Measurements from ENCODE around the gene ANKRD27. TPM values are rescaled to one million over a fixed set of nuclear protein-coding genes. Genes with fewer than 3 reads are reported as not detected.

The ANKRD27 gene
- total RNA-seq, 5 donors from 2014 or later (not counting 1 experiment from before 2014, with no cell fraction given): 32.1 to 49.7 (median 42.7) TPM

GRCh38 chr19:32674153-32674930 lies 638 bp downstream of the ANKRD27 start:
- ATAC-seq (replicated peaks in 1 of 4) (no peak), DNase-seq (peak in 6 of 35 experiments; percentile 1 to 34 (median 8))
- CTCF ChIA-PET: interaction anchor here in 1 of 2 donors (0.9 kb wide), 1 partner anchor 40 kb away, joined by 4 read pairs; no protein-coding TSS in a partner anchor
- Histone ChIP-seq H3K4me3 (ENCODE audit: control insufficient read depth in 1 of 2, extremely low read depth in 1 of 2, low read length in 1 of 2) (peak overlapping the region; percentile 64 to 95), H3K27me3 (replicated peaks in 1 of 2; ENCODE audit: control insufficient read depth in 2 of 2, extremely low read depth in 1 of 2, insufficient read depth in 2 of 2, low read length in 1 of 2) (peaks cover 6 to 25% of the 10 kb centered on the region in 2 experiments), H3K4me1 (ENCODE audit: control insufficient read depth in 1 of 2, extremely low read depth in 1 of 2, insufficient read depth in 2 of 2, low read length in 2 of 2) (peaks cover 18 to 54% of the 10 kb centered on the region in 2 experiments), H3K27ac (ENCODE audit: low read length) (no peak overlapping the region), H3K36me3 (ENCODE audit: control insufficient read depth in 2 of 2, extremely low read depth in 1 of 2, insufficient read depth in 1 of 2, low read length in 1 of 2) (peaks cover 0 to 3% of the 10 kb centered on the region in 2 donors), H3K9me3 (no peaks in the 10 kb centered on the region)
- H3K4me1 Mint-ChIP-seq: peaks cover 44 to 54% (median 49%) of the 10 kb centered on the region in 3 donors
- H3K27ac Mint-ChIP-seq: peak overlapping the region; percentile 78 to 88
- H3K27me3 Mint-ChIP-seq: peaks cover 5 to 12% of the 10 kb centered on the region in 2 donors
- H3K4me3 Mint-ChIP-seq: peak overlapping the region; percentile 92 to 97 (median 96)
- POLR2A ChIA-PET: interaction anchor here (0.6 kb wide), 2 partner anchors 56 to 139 kb away, joined by 3 to 5 read pairs; no protein-coding TSS in a partner anchor
- peaks cover 2% of the 10 kb centered on the region for H3K36me3 Mint-ChIP-seq
- WGBS (ENCODE audit: insufficient coverage): 1% methylated on average over 61 of the region's 67 CpGs
- no peaks in the 10 kb centered on the region for H3K9me3 Mint-ChIP-seq

GRCh38 chr19:32673573-32673972 lies 1.4 kb downstream of the ANKRD27 start:
- no peaks in the 10 kb centered on the region for H3K9me3 Mint-ChIP-seq
- ATAC-seq (replicated peaks in 1 of 4) (no peak), DNase-seq (no peak)
- POLR2A ChIA-PET: no interaction called here
- CTCF ChIA-PET: no interaction called here
- H3K36me3 ChIP-seq (ENCODE audit: control insufficient read depth in 2 of 2, extremely low read depth in 1 of 2, insufficient read depth in 1 of 2, low read length in 1 of 2): peaks cover 0 to 3% of the 10 kb centered on the region in 2 donors
- no peaks in the 10 kb centered on the region for H3K9me3 ChIP-seq
- H3K27ac ChIP-seq (ENCODE audit: low read length): no peak overlapping the region
- peaks cover 6 to 18% of the 10 kb centered on the region in 2 experiments for H3K27me3 ChIP-seq (replicated peaks in 1 of 2; ENCODE audit: control insufficient read depth in 2 of 2, extremely low read depth in 1 of 2, insufficient read depth in 2 of 2, low read length in 1 of 2)
- peaks cover 3% of the 10 kb centered on the region for H3K36me3 Mint-ChIP-seq
- 93% methylated on average over 6 of the region's 10 CpGs for WGBS (ENCODE audit: insufficient coverage)
- H3K4me1 Mint-ChIP-seq: peaks cover 51 to 62% (median 56%) of the 10 kb centered on the region in 3 donors
- peaks cover 5 to 12% of the 10 kb centered on the region in 2 donors for H3K27me3 Mint-ChIP-seq
- no peak overlapping the region for H3K27ac Mint-ChIP-seq
- H3K4me1 ChIP-seq (ENCODE audit: control insufficient read depth in 1 of 2, extremely low read depth in 1 of 2, insufficient read depth in 2 of 2, low read length in 2 of 2): peaks cover 18 to 54% of the 10 kb centered on the region in 2 experiments
- peak overlapping the region; percentile 92 to 97 (median 96) for H3K4me3 Mint-ChIP-seq
- H3K4me3 ChIP-seq (ENCODE audit: control insufficient read depth in 1 of 2, extremely low read depth in 1 of 2, low read length in 1 of 2): no peak overlapping the region

- no CpG with 5 or more reads among the region's 3 CpGs for WGBS (ENCODE audit: insufficient coverage)
- POLR2A ChIA-PET: no interaction called here
- Histone ChIP-seq H3K4me3 (ENCODE audit: control insufficient read depth in 1 of 2, extremely low read depth in 1 of 2, low read length in 1 of 2) (no peak overlapping the region), H3K27me3 (replicated peaks in 1 of 2; ENCODE audit: control insufficient read depth in 2 of 2, extremely low read depth in 1 of 2, insufficient read depth in 2 of 2, low read length in 1 of 2) (peaks cover 6 to 13% of the 10 kb centered on the region in 2 experiments), H3K27ac (ENCODE audit: low read length) (no peak overlapping the region), H3K36me3 (ENCODE audit: control insufficient read depth in 2 of 2, extremely low read depth in 1 of 2, insufficient read depth in 1 of 2, low read length in 1 of 2) (peaks cover 0 to 3% of the 10 kb centered on the region in 2 donors), H3K9me3 (no peaks in the 10 kb centered on the region), H3K4me1 (ENCODE audit: control insufficient read depth in 1 of 2, extremely low read depth in 1 of 2, insufficient read depth in 2 of 2, low read length in 2 of 2) (peaks cover 18 to 54% of the 10 kb centered on the region in 2 experiments)
- Mint-ChIP-seq H3K27me3 (peaks cover 5 to 10% of the 10 kb centered on the region in 2 donors), H3K9me3 (no peaks in the 10 kb centered on the region), H3K36me3 (peaks cover 3% of the 10 kb centered on the region), H3K4me1 (peaks cover 53 to 62% (median 56%) of the 10 kb centered on the region in 3 donors), H3K4me3 (peak overlapping the region; percentile 92 to 97 (median 96)), H3K27ac (no peak overlapping the region)
- ATAC-seq (replicated peaks in 1 of 4) (no peak), DNase-seq (no peak)
- CTCF ChIA-PET: no interaction called here
These were observed 2.1 kb downstream of the ANKRD27 start for GRCh38 chr19:32672841-32673240.

- WGBS (ENCODE audit: insufficient coverage): 72% methylated on average over 6 of the region's 14 CpGs
- H3K4me1 ChIP-seq (ENCODE audit: control insufficient read depth in 1 of 2, extremely low read depth in 1 of 2, insufficient read depth in 2 of 2, low read length in 2 of 2): peaks cover 18 to 52% of the 10 kb centered on the region in 2 experiments
- peaks cover 0 to 2% of the 10 kb centered on the region in 2 donors for H3K27me3 Mint-ChIP-seq
- peak overlapping the region in 1 of 2 donors; percentile 16 for H3K27ac Mint-ChIP-seq
- H3K36me3 ChIP-seq (ENCODE audit: control insufficient read depth in 2 of 2, extremely low read depth in 1 of 2, insufficient read depth in 1 of 2, low read length in 1 of 2): peaks cover 3% of the 10 kb centered on the region in 2 donors
- no peak overlapping the region for H3K4me3 ChIP-seq (ENCODE audit: control insufficient read depth in 1 of 2, extremely low read depth in 1 of 2, low read length in 1 of 2)
- ChIA-PET CTCF (no interaction called here), POLR2A (no interaction called here)
- no peaks in the 10 kb centered on the region for H3K9me3 ChIP-seq
- H3K9me3 Mint-ChIP-seq: no peaks in the 10 kb centered on the region
- H3K27me3 ChIP-seq (replicated peaks in 1 of 2; ENCODE audit: control insufficient read depth in 2 of 2, extremely low read depth in 1 of 2, insufficient read depth in 2 of 2, low read length in 1 of 2): peaks cover 2 to 5% of the 10 kb centered on the region in 2 experiments
- DNase-seq: no peak
- no peak overlapping the region for H3K27ac ChIP-seq (ENCODE audit: low read length)
- peak overlapping the region; percentile 92 to 97 (median 96) for H3K4me3 Mint-ChIP-seq
- H3K36me3 Mint-ChIP-seq: peaks cover 3% of the 10 kb centered on the region
- no peak for ATAC-seq (replicated peaks in 1 of 4)
- H3K4me1 Mint-ChIP-seq: peaks cover 50 to 57% (median 53%) of the 10 kb centered on the region in 3 donors
These were observed 2.9 kb downstream of the ANKRD27 start for GRCh38 chr19:32671883-32672593.

- DNase-seq (no peak), ATAC-seq (replicated peaks in 1 of 4) (no peak)
- peaks cover 8% of the 10 kb centered on the region for H3K36me3 Mint-ChIP-seq
- Histone ChIP-seq H3K4me3 (ENCODE audit: control insufficient read depth in 1 of 2, extremely low read depth in 1 of 2, low read length in 1 of 2) (no peak overlapping the region), H3K4me1 (ENCODE audit: control insufficient read depth in 1 of 2, extremely low read depth in 1 of 2, insufficient read depth in 2 of 2, low read length in 2 of 2) (peaks cover 8 to 34% of the 10 kb centered on the region in 2 experiments), H3K9me3 (no peaks in the 10 kb centered on the region), H3K27ac (ENCODE audit: low read length) (no peak overlapping the region), H3K36me3 (ENCODE audit: control insufficient read depth in 2 of 2, extremely low read depth in 1 of 2, insufficient read depth in 1 of 2, low read length in 1 of 2) (peaks cover 3 to 13% of the 10 kb centered on the region in 2 donors), H3K27me3 (replicated peaks in 1 of 2; ENCODE audit: control insufficient read depth in 2 of 2, extremely low read depth in 1 of 2, insufficient read depth in 2 of 2, low read length in 1 of 2) (no peaks in the 10 kb centered on the region)
- CTCF ChIA-PET: no interaction called here
- POLR2A ChIA-PET: interaction anchor here in 1 of 2 donors (0.6 kb wide), 1 partner anchor 544 kb away, joined by 3 read pairs; no protein-coding TSS in a partner anchor
- H3K27ac Mint-ChIP-seq: peak overlapping the region in 1 of 2 donors; percentile 16
- H3K4me3 Mint-ChIP-seq: peak overlapping the region in 1 of 3 donors; percentile 8
- 89% methylated on average over 3 of the region's 3 CpGs for WGBS (ENCODE audit: insufficient coverage)
- no peaks in the 10 kb centered on the region for H3K27me3 Mint-ChIP-seq
- peaks cover 51 to 56% (median 52%) of the 10 kb centered on the region in 3 donors for H3K4me1 Mint-ChIP-seq
- H3K9me3 Mint-ChIP-seq: no peaks in the 10 kb centered on the region
These were observed 5.7 kb downstream of the ANKRD27 start for GRCh38 chr19:32669310-32669709.

- no CpG with 5 or more reads among the region's 6 CpGs for WGBS (ENCODE audit: insufficient coverage)
- H3K4me3 Mint-ChIP-seq: no peak overlapping the region
- H3K9me3 Mint-ChIP-seq: no peaks in the 10 kb centered on the region
- Histone ChIP-seq H3K9me3 (no peaks in the 10 kb centered on the region), H3K27ac (ENCODE audit: low read length) (no peak overlapping the region), H3K27me3 (replicated peaks in 1 of 2; ENCODE audit: control insufficient read depth in 2 of 2, extremely low read depth in 1 of 2, insufficient read depth in 2 of 2, low read length in 1 of 2) (no peaks in the 10 kb centered on the region), H3K4me1 (ENCODE audit: control insufficient read depth in 1 of 2, extremely low read depth in 1 of 2, insufficient read depth in 2 of 2, low read length in 2 of 2) (peaks cover 3 to 17% of the 10 kb centered on the region in 2 experiments), H3K4me3 (ENCODE audit: control insufficient read depth in 1 of 2, extremely low read depth in 1 of 2, low read length in 1 of 2) (no peak overlapping the region), H3K36me3 (ENCODE audit: control insufficient read depth in 2 of 2, extremely low read depth in 1 of 2, insufficient read depth in 1 of 2, low read length in 1 of 2) (peaks cover 3 to 13% of the 10 kb centered on the region in 2 donors)
- DNase-seq (no peak), ATAC-seq (replicated peaks in 1 of 4) (no peak)
- H3K4me1 Mint-ChIP-seq: peaks cover 28 to 33% (median 30%) of the 10 kb centered on the region in 3 donors
- CTCF ChIA-PET: no interaction called here
- POLR2A ChIA-PET: no interaction called here
- H3K36me3 Mint-ChIP-seq: peaks cover 8% of the 10 kb centered on the region
- H3K27me3 Mint-ChIP-seq: no peaks in the 10 kb centered on the region
- H3K27ac Mint-ChIP-seq: no peak overlapping the region
These were observed 8.9 kb downstream of the ANKRD27 start for GRCh38 chr19:32666084-32666483.
